Astrocyte (in vitro differentiated cells and primary cell): ENCODE data around the gene GJD4. TPM values are rescaled to one million over a fixed set of nuclear protein-coding genes. Genes with fewer than 3 reads are reported as not detected.
A peak's percentile ranks its signal among the peaks of the same experiment; 100 is the strongest.

Experiments
- DNase-seq: peaks from one replicate; pipeline ENCODE4 v3.0.0-alpha.2; 2010; ENCODE audit warnings: low read depth
- FAIRE-seq: peaks from 2 replicates; lab custom pipeline; 2011; peaks lifted over from hg19 to GRCh38; lab: Jason Lieb, UNC
- H2AFZ ChIP-seq: 2 replicates; pipeline ENCODE4 v1.6.0; 2012; ENCODE audit warnings: low read depth, low read length, inconsistent platforms
- H3K27ac ChIP-seq: 2 replicates; pipeline ENCODE4 v1.5.1; 2011; ENCODE audit warnings: low read depth, low read length, inconsistent platforms
- H3K27me3 ChIP-seq: 2 replicates; pipeline ENCODE4 v1.6.0; 2011; ENCODE audit warnings: low read length, inconsistent platforms; ENCODE audit not compliant: insufficient read depth
- H3K36me3 ChIP-seq: 2 replicates; pipeline ENCODE4 v1.5.1; 2011; ENCODE audit warnings: low read length, inconsistent platforms; ENCODE audit not compliant: insufficient read depth
- H3K4me1 ChIP-seq: 2 replicates; pipeline ENCODE4 v1.5.1; 2011; ENCODE audit warnings: low read length, inconsistent platforms; ENCODE audit not compliant: insufficient read depth
- H3K4me2 ChIP-seq: 2 replicates; pipeline ENCODE4 v1.6.0; 2012; ENCODE audit warnings: low read length, inconsistent platforms
- H3K4me3 ChIP-seq: 2 replicates; pipeline ENCODE4 v1.5.1; 2011; ENCODE audit warnings: low read depth, mild to moderate bottlenecking, low read length, inconsistent platforms; ENCODE audit not compliant: insufficient read depth
- H3K79me2 ChIP-seq: 2 replicates; pipeline ENCODE4 v1.6.0; 2012; ENCODE audit warnings: mild to moderate bottlenecking, low read length, inconsistent platforms; ENCODE audit not compliant: insufficient read depth
- H3K9ac ChIP-seq: 2 replicates; pipeline ENCODE4 v1.6.0; 2012; ENCODE audit warnings: mild to moderate bottlenecking, low read length, inconsistent platforms
- H3K9me3 ChIP-seq: 2 replicates; pipeline ENCODE4 v1.5.1; 2012; ENCODE audit warnings: low read depth, mild to moderate bottlenecking, low read length, inconsistent platforms; ENCODE audit not compliant: insufficient read depth
- H4K20me1 ChIP-seq: 2 replicates; pipeline ENCODE4 v1.6.0; 2012; ENCODE audit warnings: low read length, inconsistent platforms; ENCODE audit not compliant: insufficient read depth
- H3K27ac Mint-ChIP-seq: one replicate; pipeline ENCODE4 v1.8.0; 2021; ENCODE audit warnings: mild to moderate bottlenecking, mixed read lengths; ENCODE audit not compliant: unreplicated experiment
- H3K27me3 Mint-ChIP-seq: one replicate; pipeline ENCODE4 v1.8.0; 2021; ENCODE audit warnings: low read depth, mixed read lengths; ENCODE audit not compliant: unreplicated experiment
- H3K36me3 Mint-ChIP-seq: one replicate; pipeline ENCODE4 v1.8.0; 2021; ENCODE audit warnings: low read depth, mixed read lengths; ENCODE audit not compliant: unreplicated experiment
- H3K4me1 Mint-ChIP-seq: one replicate; pipeline ENCODE4 v1.8.0; 2021; ENCODE audit warnings: low read depth, mixed read lengths; ENCODE audit not compliant: unreplicated experiment
- H3K4me3 Mint-ChIP-seq: one replicate; pipeline ENCODE4 v1.8.0; 2021; ENCODE audit warnings: mild to moderate bottlenecking, moderate library complexity, mixed read lengths; ENCODE audit not compliant: unreplicated experiment
- H3K9me3 Mint-ChIP-seq: one replicate; pipeline ENCODE4 v1.8.0; 2021; ENCODE audit warnings: mild to moderate bottlenecking, mixed read lengths; ENCODE audit not compliant: unreplicated experiment
- EZH2 ChIP-seq: IDR thresholded peaks from 2 replicates; pipeline ENCODE4 v1.6.1; 2012; ENCODE audit warnings: mild to moderate bottlenecking, low read length, inconsistent platforms; ENCODE audit not compliant: insufficient read depth
- total RNA-seq: library from RNA; stranded (reverse); gene quantifications from 2 replicates; pipeline ENCODE4 v1.2.1, GENCODE V29; 2021
- TF ChIP-seq, protein P1 (sequence below): IDR thresholded peaks from 2 replicates; pipeline ENCODE4 v1.5.1; 2011; ENCODE audit warnings: low read depth, mild to moderate bottlenecking, inconsistent platforms, low read length, moderate library complexity; ENCODE audit not compliant: insufficient read depth

Gene GJD4
- total RNA-seq, 1 donor from 2014 or later: not detected

DNA sequence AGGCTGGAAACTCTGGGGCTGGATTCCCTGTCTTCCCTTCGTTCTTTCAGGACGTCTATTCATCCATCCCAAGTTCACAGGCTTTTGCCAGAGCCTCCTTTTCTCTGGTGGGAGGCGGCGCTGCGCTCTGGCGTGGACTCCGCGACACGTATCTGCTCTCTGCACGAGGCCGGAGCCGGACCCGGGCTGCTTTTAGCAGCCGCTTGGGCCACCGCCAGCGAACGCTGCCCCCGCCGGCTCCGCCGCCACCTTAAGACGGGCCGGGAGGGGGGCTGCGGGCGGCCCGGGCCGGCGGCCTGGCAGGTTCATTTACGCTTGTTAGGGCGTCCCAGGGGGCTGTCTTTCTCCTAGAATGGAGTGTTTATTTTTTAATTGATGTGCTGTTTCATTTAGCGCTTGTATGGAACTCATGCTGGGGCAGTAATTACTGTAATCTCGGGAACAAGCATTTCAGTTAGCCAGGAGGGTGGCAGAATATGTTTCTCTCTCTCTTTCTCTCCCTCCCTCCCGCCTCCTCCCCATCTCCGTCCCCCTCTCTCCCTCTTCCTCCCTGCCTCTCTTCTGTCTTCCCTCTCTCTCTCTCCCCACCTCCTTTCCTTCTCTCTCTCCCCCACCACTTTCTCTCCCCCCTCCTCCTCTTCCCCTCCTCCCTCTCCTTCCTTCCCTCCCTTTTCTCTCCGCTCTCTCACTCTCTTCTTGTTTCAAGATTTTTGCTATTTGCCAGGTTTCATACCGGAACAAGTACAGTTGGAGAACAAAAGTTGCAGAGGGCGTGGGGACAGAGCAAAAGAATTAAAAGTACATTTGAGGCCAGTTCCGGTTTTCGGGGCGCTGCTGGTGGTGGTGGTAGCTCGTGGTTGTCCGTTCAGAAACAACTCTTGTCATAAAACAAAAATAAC, 38.3 kb downstream of the GJD4 start:
- Histone ChIP-seq H3K27ac (no peak overlapping the region), H3K27me3 (no peaks in the 10 kb centered on the region), H3K36me3 (no peaks in the 10 kb centered on the region), H3K9ac (peak overlapping the region; percentile 77), H3K4me2 (peak overlapping the region; percentile 100), H4K20me1 (peaks cover 3% of the 10 kb centered on the region), H3K4me3 (peak overlapping the region; percentile 67), H2AFZ (peak overlapping the region; percentile 91), H3K9me3 (no peaks in the 10 kb centered on the region), H3K79me2 (peaks cover 26% of the 10 kb centered on the region), H3K4me1 (peaks cover 10% of the 10 kb centered on the region)
- peaks cover 5% of the 10 kb centered on the region for H3K27me3 Mint-ChIP-seq
- peaks cover 2% of the 10 kb centered on the region for H3K9me3 Mint-ChIP-seq
- H3K27ac Mint-ChIP-seq: peak overlapping the region; percentile 82
- peaks cover 9% of the 10 kb centered on the region for H3K4me1 Mint-ChIP-seq
- no peak for TF ChIP-seq EZH2
- TF ChIP-seq, protein P1, sequence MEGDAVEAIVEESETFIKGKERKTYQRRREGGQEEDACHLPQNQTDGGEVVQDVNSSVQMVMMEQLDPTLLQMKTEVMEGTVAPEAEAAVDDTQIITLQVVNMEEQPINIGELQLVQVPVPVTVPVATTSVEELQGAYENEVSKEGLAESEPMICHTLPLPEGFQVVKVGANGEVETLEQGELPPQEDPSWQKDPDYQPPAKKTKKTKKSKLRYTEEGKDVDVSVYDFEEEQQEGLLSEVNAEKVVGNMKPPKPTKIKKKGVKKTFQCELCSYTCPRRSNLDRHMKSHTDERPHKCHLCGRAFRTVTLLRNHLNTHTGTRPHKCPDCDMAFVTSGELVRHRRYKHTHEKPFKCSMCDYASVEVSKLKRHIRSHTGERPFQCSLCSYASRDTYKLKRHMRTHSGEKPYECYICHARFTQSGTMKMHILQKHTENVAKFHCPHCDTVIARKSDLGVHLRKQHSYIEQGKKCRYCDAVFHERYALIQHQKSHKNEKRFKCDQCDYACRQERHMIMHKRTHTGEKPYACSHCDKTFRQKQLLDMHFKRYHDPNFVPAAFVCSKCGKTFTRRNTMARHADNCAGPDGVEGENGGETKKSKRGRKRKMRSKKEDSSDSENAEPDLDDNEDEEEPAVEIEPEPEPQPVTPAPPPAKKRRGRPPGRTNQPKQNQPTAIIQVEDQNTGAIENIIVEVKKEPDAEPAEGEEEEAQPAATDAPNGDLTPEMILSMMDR: no peak
- H3K36me3 Mint-ChIP-seq: peaks cover 7% of the 10 kb centered on the region
- FAIRE-seq (no peak), DNase-seq (peak; percentile 26)
- peak overlapping the region; percentile 88 for H3K4me3 Mint-ChIP-seq

DNA sequence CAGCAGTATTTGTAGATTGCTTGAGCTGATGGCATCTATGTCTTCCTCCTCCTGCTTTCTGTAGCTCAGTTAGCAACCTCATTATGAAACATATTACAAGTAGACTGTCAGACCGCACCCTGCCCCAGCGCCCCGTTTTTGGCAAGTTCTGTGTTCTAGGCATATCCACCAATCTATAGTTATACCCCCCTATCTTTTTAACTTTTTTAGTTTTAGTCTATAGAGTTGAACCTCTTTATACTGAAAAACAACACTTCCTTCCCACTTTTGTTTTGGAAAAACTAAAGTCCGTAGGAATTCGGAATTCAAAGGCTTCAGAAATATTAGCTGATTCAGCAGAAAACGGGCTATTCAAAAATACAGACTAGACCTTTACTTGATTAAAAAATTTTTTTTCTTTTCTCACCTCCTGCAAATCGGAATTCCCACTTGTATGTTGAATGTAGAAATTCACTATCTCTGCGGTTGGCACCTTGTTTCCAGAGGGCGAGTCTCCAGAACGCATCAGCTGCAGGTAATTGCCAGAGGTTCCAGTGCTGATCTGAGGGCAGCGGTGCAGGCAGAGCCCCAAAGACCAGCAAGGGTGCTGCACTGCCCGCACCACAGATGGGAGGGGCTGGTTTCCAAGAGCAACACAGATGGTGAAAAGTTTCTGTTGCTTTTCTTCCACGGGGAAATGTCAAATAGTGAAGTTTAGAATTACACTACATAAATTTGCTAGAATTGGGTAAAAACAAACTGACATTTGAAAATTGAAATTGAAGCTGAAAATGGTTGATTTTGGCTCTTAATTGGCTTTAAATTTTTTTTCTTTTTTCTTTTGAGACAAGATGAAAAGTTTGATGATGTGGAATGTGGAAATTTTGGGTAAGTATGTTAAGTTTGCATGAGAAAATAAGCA, 39.2 kb downstream of the GJD4 start:
- no peak for TF ChIP-seq EZH2
- TF ChIP-seq, protein P1: no peak
- FAIRE-seq: no peak
- peaks cover 9% of the 10 kb centered on the region for H3K4me1 Mint-ChIP-seq

More for the DNA sequence above, 39.2 kb downstream of the GJD4 start:
- peaks cover 4% of the 10 kb centered on the region for H3K36me3 Mint-ChIP-seq
- Histone ChIP-seq H3K27me3 (no peaks in the 10 kb centered on the region), H3K9ac (peak overlapping the region; percentile 77), H3K9me3 (no peaks in the 10 kb centered on the region), H3K4me3 (peak overlapping the region; percentile 67), H3K79me2 (peaks cover 20% of the 10 kb centered on the region), H3K27ac (no peak overlapping the region), H4K20me1 (no peaks in the 10 kb centered on the region), H3K36me3 (no peaks in the 10 kb centered on the region), H2AFZ (peak overlapping the region; percentile 91), H3K4me1 (peaks cover 6% of the 10 kb centered on the region), H3K4me2 (peak overlapping the region; percentile 100)
- DNase-seq: no peak
- peak overlapping the region; percentile 88 for H3K4me3 Mint-ChIP-seq
- peaks cover 2% of the 10 kb centered on the region for H3K9me3 Mint-ChIP-seq
- peak overlapping the region; percentile 82 for H3K27ac Mint-ChIP-seq
- H3K27me3 Mint-ChIP-seq: peaks cover 5% of the 10 kb centered on the region
